ENCODE measurements around the gene EFNA5. TPM values are rescaled to one million over a fixed set of nuclear protein-coding genes. Genes with fewer than 3 reads are reported as not detected.

Gene EFNA5
- polyA plus RNA-seq, 1 donor (not counting 4 experiments of a cell fraction or from before 2014, with no cell fraction given) = 4.8 TPM

DNA sequence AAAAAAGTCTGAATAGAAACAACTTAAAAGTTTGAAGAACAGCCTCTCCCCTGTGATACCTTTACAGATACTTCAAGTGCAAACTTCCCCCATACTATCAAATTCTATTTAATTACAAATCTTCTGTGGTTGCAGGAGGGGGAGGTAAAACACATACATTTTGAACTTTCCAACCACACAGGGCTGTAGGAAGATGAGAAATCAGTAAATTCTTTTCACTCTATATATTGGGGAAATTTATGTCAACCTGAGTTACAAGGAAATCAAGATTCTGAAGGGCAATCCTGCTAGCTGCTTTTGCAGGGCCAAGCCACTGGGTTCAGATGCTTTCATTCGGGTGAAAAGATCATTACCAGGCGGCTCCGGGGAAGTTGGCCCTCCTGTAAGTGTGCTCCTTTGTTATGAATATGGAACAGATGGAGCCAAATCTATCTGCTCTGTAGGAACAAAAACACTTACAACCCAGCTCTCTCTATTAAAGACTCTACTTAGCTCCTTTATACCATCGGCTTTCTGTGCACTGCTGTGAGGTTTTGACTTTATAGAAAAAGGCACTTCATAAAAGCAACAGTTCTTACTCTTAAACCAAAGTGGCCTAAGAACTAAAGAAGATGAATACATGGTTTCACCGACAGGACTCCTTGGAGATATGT, 269.1 kb downstream of the EFNA5 start:
- Histone ChIP-seq H3K9ac (ENCODE audit: control insufficient read depth, extremely low read depth, insufficient read depth, low read length) (no peak overlapping the region), H3K27ac (ENCODE audit: control insufficient read depth, insufficient read depth, low read length) (no peak overlapping the region), H3K27me3 (ENCODE audit: control insufficient read depth, extremely low read depth, insufficient read depth, low read length) (no peaks in the 10 kb centered on the region), H3K4me3 (ENCODE audit: control insufficient read depth in 2 of 3, extremely low read depth in 1 of 3, insufficient read depth in 2 of 3, low read depth in 1 of 3, low read length in 3 of 3) (no peak overlapping the region), H4K20me1 (ENCODE audit: control insufficient read depth, extremely low read depth, insufficient read depth, low read length) (no peaks in the 10 kb centered on the region), H3K4me2 (ENCODE audit: control insufficient read depth, extremely low read depth, insufficient read depth, low read depth, low read length) (no peak overlapping the region), H2AFZ (ENCODE audit: control insufficient read depth, low read length) (no peak overlapping the region), H3K36me3 (ENCODE audit: control insufficient read depth in 2 of 2, extremely low read depth in 1 of 2, insufficient read depth in 2 of 2, low read length in 2 of 2) (no peaks in the 10 kb centered on the region), H3K4me1 (ENCODE audit: control insufficient read depth, extremely low read depth, insufficient read depth, low read length) (peaks cover 19% of the 10 kb centered on the region), H3K9me3 (ENCODE audit: control insufficient read depth, low read depth, low read length) (no peaks in the 10 kb centered on the region), H3K79me2 (ENCODE audit: control insufficient read depth, insufficient read depth, low read length) (no peaks in the 10 kb centered on the region), H3K9me1 (ENCODE audit: control insufficient read depth, extremely low read depth, insufficient read depth, low read length) (no peaks in the 10 kb centered on the region)
- TF ChIP-seq CTCF (optimal IDR thresholded peaks at IDR 0.05 in 1 of 3, IDR thresholded peaks at IDR 0.05 in 1 of 3, conservative IDR thresholded peaks at IDR 0.05 in 1 of 3; ENCODE audit: extremely low read depth in 1 of 3, insufficient read depth in 2 of 3, low read length in 3 of 3) (no peak), EZH2 (IDR thresholded peaks at IDR 0.05; ENCODE audit: low read length) (no peak)
- FAIRE-seq = no peak
- DNase-seq (ENCODE audit: low read depth, low spot score) = no peak
- dilution Hi-C loops (cut with MboI; ENCODE audit: extremely low pct_ligation_motif_present, low sequenced_read_pairs) = no loop called here

- H3K27ac ChIP-seq (ENCODE audit: control insufficient read depth, insufficient read depth, low read length) = no peak overlapping the region
- DNase-seq (ENCODE audit: low read depth, low spot score) (no peak), FAIRE-seq (no peak)
- peaks cover 18% of the 10 kb centered on the region for H3K4me1 ChIP-seq (ENCODE audit: control insufficient read depth, extremely low read depth, insufficient read depth, low read length)
- H3K4me3 ChIP-seq (ENCODE audit: control insufficient read depth in 2 of 3, extremely low read depth in 1 of 3, insufficient read depth in 2 of 3, low read depth in 1 of 3, low read length in 3 of 3) = no peak overlapping the region
- no peak overlapping the region for H3K9ac ChIP-seq (ENCODE audit: control insufficient read depth, extremely low read depth, insufficient read depth, low read length)
- H3K9me1 ChIP-seq (ENCODE audit: control insufficient read depth, extremely low read depth, insufficient read depth, low read length) = no peaks in the 10 kb centered on the region
- H3K27me3 ChIP-seq (ENCODE audit: control insufficient read depth, extremely low read depth, insufficient read depth, low read length) = no peaks in the 10 kb centered on the region
- no peaks in the 10 kb centered on the region for H3K36me3 ChIP-seq (ENCODE audit: control insufficient read depth in 2 of 2, extremely low read depth in 1 of 2, insufficient read depth in 2 of 2, low read length in 2 of 2)
- no peak for TF ChIP-seq EZH2 (IDR thresholded peaks at IDR 0.05; ENCODE audit: low read length)
- TF ChIP-seq CTCF (optimal IDR thresholded peaks at IDR 0.05 in 1 of 3, IDR thresholded peaks at IDR 0.05 in 1 of 3, conservative IDR thresholded peaks at IDR 0.05 in 1 of 3; ENCODE audit: extremely low read depth in 1 of 3, insufficient read depth in 2 of 3, low read length in 3 of 3) = no peak
- H4K20me1 ChIP-seq (ENCODE audit: control insufficient read depth, extremely low read depth, insufficient read depth, low read length) = no peaks in the 10 kb centered on the region
- H3K79me2 ChIP-seq (ENCODE audit: control insufficient read depth, insufficient read depth, low read length) = no peaks in the 10 kb centered on the region
- H3K4me2 ChIP-seq (ENCODE audit: control insufficient read depth, extremely low read depth, insufficient read depth, low read depth, low read length) = no peak overlapping the region
- H3K9me3 ChIP-seq (ENCODE audit: control insufficient read depth, low read depth, low read length) = no peaks in the 10 kb centered on the region
- H2AFZ ChIP-seq (ENCODE audit: control insufficient read depth, low read length) = no peak overlapping the region
- dilution Hi-C loops (cut with MboI; ENCODE audit: extremely low pct_ligation_motif_present, low sequenced_read_pairs) = no loop called here
Observed at GRCh38 chr5:107400328-107400727, 270.4 kb downstream of the EFNA5 start.

Measured in keratinocyte (primary cell).